Testis (tissue), 2 donors: ENCODE measurements around the gene NLGN4X.

ENCODE experiments used
- POLR2A ChIP-seq: fragments of 450-650 bp; IDR thresholded peaks from one replicate; pipeline ENCODE4 v1.6.1; 2017; ENCODE audit warnings: antibody characterized with exemption, mild to moderate bottlenecking, moderate library complexity
- TF ChIP-seq, protein P1 (sequence below), 3 experiments: fragments of 450-650 bp in 2 of 3; fragments of 200-600 bp in 1 of 3; sonication (generic) in 1 of 3; IDR thresholded peaks; one replicate each; pipeline ENCODE4 v1.5.1; 2016 to 2019; ENCODE audit warnings: antibody characterized with exemption in 3 of 3, mild to moderate bottlenecking in 2 of 3, moderate library complexity in 1 of 3

DNA sequence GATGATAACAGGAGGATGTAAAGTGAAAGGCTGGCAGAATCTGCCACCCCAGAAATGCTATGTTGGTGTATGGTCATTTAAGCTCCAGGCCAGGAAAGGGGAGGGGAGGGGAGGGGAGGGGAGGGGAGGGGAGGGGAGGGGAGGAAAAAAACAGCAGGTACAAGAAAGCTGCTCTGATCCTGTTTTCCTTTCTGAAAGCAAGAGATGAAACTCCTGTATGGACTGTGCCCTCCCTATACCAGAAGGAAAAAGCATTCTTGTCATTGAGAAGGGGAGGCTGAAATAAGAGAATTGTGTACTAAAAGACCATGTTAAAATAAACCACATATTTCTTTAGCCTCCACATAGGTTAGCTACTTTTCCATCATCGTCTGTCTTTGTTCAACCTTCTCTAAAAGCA is 179.5 kb downstream of the NLGN4X start:
- TF ChIP-seq, protein P1, sequence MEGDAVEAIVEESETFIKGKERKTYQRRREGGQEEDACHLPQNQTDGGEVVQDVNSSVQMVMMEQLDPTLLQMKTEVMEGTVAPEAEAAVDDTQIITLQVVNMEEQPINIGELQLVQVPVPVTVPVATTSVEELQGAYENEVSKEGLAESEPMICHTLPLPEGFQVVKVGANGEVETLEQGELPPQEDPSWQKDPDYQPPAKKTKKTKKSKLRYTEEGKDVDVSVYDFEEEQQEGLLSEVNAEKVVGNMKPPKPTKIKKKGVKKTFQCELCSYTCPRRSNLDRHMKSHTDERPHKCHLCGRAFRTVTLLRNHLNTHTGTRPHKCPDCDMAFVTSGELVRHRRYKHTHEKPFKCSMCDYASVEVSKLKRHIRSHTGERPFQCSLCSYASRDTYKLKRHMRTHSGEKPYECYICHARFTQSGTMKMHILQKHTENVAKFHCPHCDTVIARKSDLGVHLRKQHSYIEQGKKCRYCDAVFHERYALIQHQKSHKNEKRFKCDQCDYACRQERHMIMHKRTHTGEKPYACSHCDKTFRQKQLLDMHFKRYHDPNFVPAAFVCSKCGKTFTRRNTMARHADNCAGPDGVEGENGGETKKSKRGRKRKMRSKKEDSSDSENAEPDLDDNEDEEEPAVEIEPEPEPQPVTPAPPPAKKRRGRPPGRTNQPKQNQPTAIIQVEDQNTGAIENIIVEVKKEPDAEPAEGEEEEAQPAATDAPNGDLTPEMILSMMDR (IDR thresholded peaks at IDR 0.05), result no peak
- no peak for TF ChIP-seq POLR2A
